Thymus (tissue), 11 donors: ENCODE results near the gene FBXW12. TPM values are rescaled to one million over a fixed set of nuclear protein-coding genes. Genes with fewer than 3 reads are reported as not detected.

Experiments
- DNase-seq, 9 donors: peaks; one replicate each; pipeline ENCODE4 v3.0.0-alpha.2; 2013; ENCODE audit warnings: low spot score in 9 of 9, low read depth in 6 of 9, missing footprints in 1 of 9
- H3K27ac ChIP-seq, 2 donors: one replicate each; pipeline ENCODE4 v1.5.1; 2013; ENCODE audit warnings: control low read depth in 1 of 2, low read depth in 1 of 2, low read length in 1 of 2, mild to moderate bottlenecking in 1 of 2, moderate library complexity in 1 of 2
- H3K27me3 ChIP-seq, 2 donors: one replicate each; pipeline ENCODE4 v1.5.1; 2013; ENCODE audit warnings: low read length in 1 of 2; ENCODE audit not compliant: control insufficient read depth in 2 of 2, insufficient read depth in 1 of 2
- H3K36me3 ChIP-seq, 2 donors: one replicate each; pipeline ENCODE4 v1.5.1; 2013; ENCODE audit warnings: low read length in 1 of 2, mild to moderate bottlenecking in 1 of 2, moderate library complexity in 1 of 2; ENCODE audit not compliant: control insufficient read depth in 2 of 2, insufficient read depth in 2 of 2
- H3K4me1 ChIP-seq, 2 donors: one replicate each; pipeline ENCODE4 v1.5.1; 2013; ENCODE audit warnings: low read length in 2 of 2; ENCODE audit not compliant: control insufficient read depth in 2 of 2, insufficient read depth in 2 of 2
- H3K4me3 ChIP-seq, 2 donors: one replicate each; pipeline ENCODE4 v1.5.1; 2013; ENCODE audit warnings: low read length in 2 of 2, control low read depth in 1 of 2, mild to moderate bottlenecking in 1 of 2
- H3K9me3 ChIP-seq, 2 donors: one replicate each; pipeline ENCODE4 v1.5.1; 2013; ENCODE audit warnings: low read length in 1 of 2, mild to moderate bottlenecking in 1 of 2; ENCODE audit not compliant: control insufficient read depth in 2 of 2, insufficient read depth in 1 of 2
- WGBS: extraction: QIAGEN DNeasy Blood & Tissue Kit; methylation state at CpG from one replicate; pipeline ENCODE4 v1.1.7; 2013; 5-methylcytosine and 5-hydroxymethylcytosine counted together
- polyA plus RNA-seq: library from polyadenylated mRNA; stranded (reverse); fragments of 200-250 nt; gene quantifications from one replicate; pipeline ENCODE4 v1.2.3, GENCODE V29; 2013
- total RNA-seq: library from RNA; stranded (reverse); fragments of 120-200 nt; gene quantifications from one replicate; pipeline ENCODE4 v1.2.4, GENCODE V29; 2013
- donor health status: healthy.

FBXW12 gene
- total and polyA plus RNA-seq, 2 donors, result 0.05 to 0.07 TPM

- H3K27ac ChIP-seq, result peak within 1 kb of the TSS in 1 of 2 donors; percentile 69
- H3K27me3 ChIP-seq, result peaks cover 4 to 44% of the 10 kb centered on the region in 2 donors
- 14% methylated on average over 15 of the region's 15 CpGs for WGBS
- peaks cover 19 to 25% of the 10 kb centered on the region in 2 donors for H3K36me3 ChIP-seq
- H3K4me1 ChIP-seq, result peaks cover 9 to 26% of the 10 kb centered on the region in 2 donors
- H3K4me3 ChIP-seq, result peak within 1 kb of the TSS; percentile 50 to 79
- H3K9me3 ChIP-seq, result peaks cover 0 to 6% of the 10 kb centered on the region in 2 donors
- peak in 4 of 9 donors; percentile 23 to 61 (median 34) for DNase-seq
These were observed 58.1 kb downstream of the FBXW12 start, which contains the start of gene PLXNB1 for GRCh38 chr3:48429960-48430707. TSS of gene PLXNB1 (minus strand) at chr3:48430086. CDS start at chr3:48424611, 5,475 bp downstream.

GRCh38 chr3:48430708-48431101, 58.7 kb downstream of the FBXW12 start:
- H3K9me3 ChIP-seq, result peaks cover 0 to 6% of the 10 kb centered on the region in 2 donors
- WGBS, result 97% methylated on average over 1 of the region's 1 CpG
- peak overlapping the region in 1 of 2 donors; percentile 69 for H3K27ac ChIP-seq
- peaks cover 9 to 25% of the 10 kb centered on the region in 2 donors for H3K4me1 ChIP-seq
- no peak for DNase-seq
- H3K36me3 ChIP-seq, result peaks cover 19 to 25% of the 10 kb centered on the region in 2 donors
- H3K27me3 ChIP-seq, result peaks cover 4 to 44% of the 10 kb centered on the region in 2 donors
- no peak overlapping the region for H3K4me3 ChIP-seq

- peak overlapping the region in 1 of 2 donors; percentile 69 for H3K27ac ChIP-seq
- 95% methylated on average over 8 of the region's 8 CpGs for WGBS
- H3K9me3 ChIP-seq, result peaks cover 0 to 6% of the 10 kb centered on the region in 2 donors
- DNase-seq, result no peak
- no peak overlapping the region for H3K4me3 ChIP-seq
- peaks cover 9 to 32% of the 10 kb centered on the region in 2 donors for H3K4me1 ChIP-seq
- peaks cover 4 to 39% of the 10 kb centered on the region in 2 donors for H3K27me3 ChIP-seq
- peaks cover 19 to 25% of the 10 kb centered on the region in 2 donors for H3K36me3 ChIP-seq
These were observed 59.4 kb downstream of the FBXW12 start for GRCh38 chr3:48431224-48432029.

GRCh38 chr3:48432411-48433371, 60.7 kb downstream of the FBXW12 start:
- H3K27ac ChIP-seq, result peak overlapping the region; percentile 19 to 22
- H3K27me3 ChIP-seq, result peaks cover 4 to 26% of the 10 kb centered on the region in 2 donors
- DNase-seq, result no peak
- H3K9me3 ChIP-seq, result peaks cover 0 to 6% of the 10 kb centered on the region in 2 donors
- no peak overlapping the region for H3K4me3 ChIP-seq
- peaks cover 19 to 25% of the 10 kb centered on the region in 2 donors for H3K36me3 ChIP-seq
- H3K4me1 ChIP-seq, result peaks cover 9 to 35% of the 10 kb centered on the region in 2 donors
- WGBS, result 96% methylated on average over 16 of the region's 16 CpGs

GRCh38 chr3:48433472-48434118, 61.6 kb downstream of the FBXW12 start:
- Histone ChIP-seq H3K4me3 (no peak overlapping the region), H3K27me3 (peaks cover 0 to 17% of the 10 kb centered on the region in 2 donors)
- DNase-seq, result no peak

GRCh38 chr3:48434591-48435222, 62.7 kb downstream of the FBXW12 start:
- no peak for DNase-seq
- H3K9me3 ChIP-seq, result peaks cover 0 to 6% of the 10 kb centered on the region in 2 donors

More at GRCh38 chr3:48433472-48434118, 61.6 kb downstream of the FBXW12 start:
- H3K36me3 ChIP-seq, result peaks cover 19 to 25% of the 10 kb centered on the region in 2 donors
- 94% methylated on average over 12 of the region's 12 CpGs for WGBS
- H3K9me3 ChIP-seq, result peaks cover 0 to 6% of the 10 kb centered on the region in 2 donors
- peaks cover 7 to 35% of the 10 kb centered on the region in 2 donors for H3K4me1 ChIP-seq
- H3K27ac ChIP-seq, result no peak overlapping the region

GRCh38 chr3:48435223-48435595, 63.2 kb downstream of the FBXW12 start:
- Histone ChIP-seq H3K27ac (no peak overlapping the region), H3K4me3 (no peak overlapping the region), H3K4me1 (peaks cover 6 to 35% of the 10 kb centered on the region in 2 donors), H3K27me3 (peaks cover 0 to 3% of the 10 kb centered on the region in 2 donors), H3K9me3 (peaks cover 0 to 4% of the 10 kb centered on the region in 2 donors), H3K36me3 (peaks cover 19 to 25% of the 10 kb centered on the region in 2 donors)
- DNase-seq, result no peak
- 97% methylated on average over 4 of the region's 4 CpGs for WGBS

More at GRCh38 chr3:48434591-48435222, 62.7 kb downstream of the FBXW12 start:
- H3K27me3 ChIP-seq, result peaks cover 0 to 8% of the 10 kb centered on the region in 2 donors
- peaks cover 19 to 25% of the 10 kb centered on the region in 2 donors for H3K36me3 ChIP-seq
- WGBS, result 86% methylated on average over 15 of the region's 15 CpGs
- H3K4me1 ChIP-seq, result peaks cover 10 to 40% of the 10 kb centered on the region in 2 donors
- no peak overlapping the region for H3K27ac ChIP-seq
- H3K4me3 ChIP-seq, result no peak overlapping the region
